Nephron (organoid): Measurements from ENCODE around the gene C2CD5.
A peak's percentile ranks its signal among the peaks of the same experiment; 100 is the strongest.

Source experiments
- H3K27ac Mint-ChIP-seq, 3 experiments: 2 replicates each; pipeline ENCODE4 v1.8.0; 2020; ENCODE audit warnings: mixed read lengths in 3 of 3, mild to moderate bottlenecking in 2 of 3, moderate library complexity in 1 of 3
- H3K27me3 Mint-ChIP-seq: 2 replicates; pipeline ENCODE4 v1.8.0; 2021; ENCODE audit warnings: low read depth, mild to moderate bottlenecking, moderate library complexity, mixed read lengths
- H3K36me3 Mint-ChIP-seq: 2 replicates; pipeline ENCODE4 v1.8.0; 2020; ENCODE audit warnings: low read depth, mixed read lengths
- H3K4me1 Mint-ChIP-seq: 2 replicates; pipeline ENCODE4 v1.8.0; 2020; ENCODE audit warnings: mixed read lengths
- H3K4me3 Mint-ChIP-seq, 3 experiments: 2 replicates each; pipeline ENCODE4 v1.8.0; 2020; ENCODE audit warnings: mild to moderate bottlenecking in 3 of 3, mixed read lengths in 3 of 3, moderate library complexity in 2 of 3
- H3K9me3 Mint-ChIP-seq: 2 replicates; pipeline ENCODE4 v1.8.0; 2020; ENCODE audit warnings: mixed read lengths
- TF ChIP-seq, protein P1 (sequence below), 3 experiments: fragments of 200-600 bp; sonication (generic); IDR thresholded peaks; one replicate each; pipeline ENCODE4 v1.5.0; 2021; ENCODE audit warnings: antibody characterized with exemption in 3 of 3; ENCODE audit not compliant: unreplicated experiment in 3 of 3

The C2CD5 gene

GRCh38 chr12:22480016-22480415, 64.3 kb downstream of the C2CD5 start:
- H3K4me3 Mint-ChIP-seq = no peak overlapping the region
- H3K9me3 Mint-ChIP-seq = no peaks in the 10 kb centered on the region
- peak overlapping the region in 2 of 3 experiments; percentile 23 to 27 for H3K27ac Mint-ChIP-seq
- TF ChIP-seq, protein P1, sequence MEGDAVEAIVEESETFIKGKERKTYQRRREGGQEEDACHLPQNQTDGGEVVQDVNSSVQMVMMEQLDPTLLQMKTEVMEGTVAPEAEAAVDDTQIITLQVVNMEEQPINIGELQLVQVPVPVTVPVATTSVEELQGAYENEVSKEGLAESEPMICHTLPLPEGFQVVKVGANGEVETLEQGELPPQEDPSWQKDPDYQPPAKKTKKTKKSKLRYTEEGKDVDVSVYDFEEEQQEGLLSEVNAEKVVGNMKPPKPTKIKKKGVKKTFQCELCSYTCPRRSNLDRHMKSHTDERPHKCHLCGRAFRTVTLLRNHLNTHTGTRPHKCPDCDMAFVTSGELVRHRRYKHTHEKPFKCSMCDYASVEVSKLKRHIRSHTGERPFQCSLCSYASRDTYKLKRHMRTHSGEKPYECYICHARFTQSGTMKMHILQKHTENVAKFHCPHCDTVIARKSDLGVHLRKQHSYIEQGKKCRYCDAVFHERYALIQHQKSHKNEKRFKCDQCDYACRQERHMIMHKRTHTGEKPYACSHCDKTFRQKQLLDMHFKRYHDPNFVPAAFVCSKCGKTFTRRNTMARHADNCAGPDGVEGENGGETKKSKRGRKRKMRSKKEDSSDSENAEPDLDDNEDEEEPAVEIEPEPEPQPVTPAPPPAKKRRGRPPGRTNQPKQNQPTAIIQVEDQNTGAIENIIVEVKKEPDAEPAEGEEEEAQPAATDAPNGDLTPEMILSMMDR (IDR thresholded peaks at IDR 0.05; ENCODE audit: unreplicated experiment in 3 of 3) = no peak
- H3K27me3 Mint-ChIP-seq = no peaks in the 10 kb centered on the region
- no peaks in the 10 kb centered on the region for H3K4me1 Mint-ChIP-seq
- peaks cover 51% of the 10 kb centered on the region for H3K36me3 Mint-ChIP-seq

DNA sequence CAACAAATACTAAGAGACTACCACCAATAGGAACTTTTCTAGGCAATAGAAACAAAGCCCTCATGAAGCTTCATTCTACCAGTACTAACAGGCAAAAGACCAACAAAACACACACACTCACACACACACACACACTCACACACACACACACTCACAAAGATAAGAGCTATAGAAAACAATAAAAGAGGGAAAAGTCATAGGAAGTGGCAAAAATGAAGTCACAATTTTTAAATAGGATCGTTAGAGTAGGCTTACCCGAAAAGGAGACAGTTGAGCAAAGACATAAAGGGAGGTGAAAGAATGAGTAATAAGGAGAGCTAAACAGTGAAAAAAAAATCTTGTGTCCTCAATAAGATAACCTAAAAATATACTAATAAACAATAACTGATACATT, 66.5 kb downstream of the C2CD5 start:
- Mint-ChIP-seq H3K36me3 (peaks cover 47% of the 10 kb centered on the region), H3K27ac (no peak overlapping the region), H3K27me3 (no peaks in the 10 kb centered on the region), H3K4me1 (no peaks in the 10 kb centered on the region), H3K9me3 (no peaks in the 10 kb centered on the region), H3K4me3 (no peak overlapping the region)
- TF ChIP-seq, protein P1 (IDR thresholded peaks at IDR 0.05; ENCODE audit: unreplicated experiment in 3 of 3) = no peak

DNA sequence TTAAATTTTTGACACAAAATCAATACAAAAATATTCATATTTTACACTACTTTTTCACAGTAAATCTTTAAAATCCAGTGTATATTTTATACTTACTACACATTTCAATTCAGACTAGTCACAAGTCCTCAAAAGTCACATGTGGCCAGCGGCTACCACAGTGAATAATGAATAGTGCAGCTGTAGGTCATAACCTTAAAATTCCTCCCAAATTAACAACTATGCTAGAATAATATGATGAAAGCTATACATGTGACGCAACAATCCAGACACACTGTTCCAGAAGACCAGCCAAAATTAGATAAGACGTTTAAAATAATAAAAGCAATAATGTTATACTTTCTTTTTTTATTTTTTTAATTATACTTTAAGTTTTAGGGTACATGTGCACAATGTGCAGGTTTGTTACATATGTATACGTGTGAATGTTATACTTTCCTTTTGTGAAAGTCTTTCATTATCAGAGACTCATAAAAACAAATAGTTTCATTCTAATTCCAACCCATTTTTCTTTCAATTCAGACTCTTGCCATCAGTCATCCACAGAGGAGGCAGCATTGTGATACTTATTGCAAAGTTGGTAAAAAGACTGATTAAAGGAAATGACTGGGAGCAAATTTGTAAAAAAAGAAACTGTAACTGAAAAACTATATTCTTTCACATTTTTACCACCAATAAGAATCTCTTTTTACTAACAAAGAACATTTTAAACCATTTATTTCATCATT, 67.0 kb downstream of the C2CD5 start:
- Mint-ChIP-seq H3K27ac (no peak overlapping the region), H3K4me1 (no peaks in the 10 kb centered on the region), H3K27me3 (no peaks in the 10 kb centered on the region), H3K36me3 (peaks cover 43% of the 10 kb centered on the region), H3K9me3 (no peaks in the 10 kb centered on the region), H3K4me3 (no peak overlapping the region)
- TF ChIP-seq, protein P1 (IDR thresholded peaks at IDR 0.05; ENCODE audit: unreplicated experiment in 3 of 3) = no peak

GRCh38 chr12:22476133-22476532, 68.2 kb downstream of the C2CD5 start:
- TF ChIP-seq, protein P1 (IDR thresholded peaks at IDR 0.05; ENCODE audit: unreplicated experiment in 3 of 3) = no peak
- peaks cover 38% of the 10 kb centered on the region for H3K36me3 Mint-ChIP-seq
- H3K4me1 Mint-ChIP-seq = no peaks in the 10 kb centered on the region
- H3K9me3 Mint-ChIP-seq = no peaks in the 10 kb centered on the region
- H3K4me3 Mint-ChIP-seq = no peak overlapping the region
- H3K27ac Mint-ChIP-seq = no peak overlapping the region
- no peaks in the 10 kb centered on the region for H3K27me3 Mint-ChIP-seq

- no peak overlapping the region for H3K27ac Mint-ChIP-seq
- peaks cover 45% of the 10 kb centered on the region for H3K36me3 Mint-ChIP-seq
- H3K4me3 Mint-ChIP-seq = no peak overlapping the region
- TF ChIP-seq, protein P1 (IDR thresholded peaks at IDR 0.05; ENCODE audit: unreplicated experiment in 3 of 3) = no peak
- no peaks in the 10 kb centered on the region for H3K4me1 Mint-ChIP-seq
- no peaks in the 10 kb centered on the region for H3K27me3 Mint-ChIP-seq
- no peaks in the 10 kb centered on the region for H3K9me3 Mint-ChIP-seq
Measured at GRCh38 chr12:22474970-22475720, 69.2 kb downstream of the C2CD5 start.
